HepG2 (cell line): ENCODE data around the gene GPR89A. TPM values are rescaled to one million over a fixed set of nuclear protein-coding genes. Genes with fewer than 3 reads are reported as not detected.
A peak's percentile ranks its signal among the peaks of the same experiment; 100 is the strongest.

Source experiments
- ARID5B ChIP-seq: IDR thresholded peaks from 2 replicates; pipeline ENCODE4 v1.4.0; 2020; ENCODE audit warnings: mild to moderate bottlenecking, missing genetic modification reagents
- ESRRA ChIP-seq: sonication (generic); formaldehyde crosslinking; IDR thresholded peaks from 2 replicates; pipeline ENCODE4 v1.5.1; 2020; ENCODE audit warnings: mild to moderate bottlenecking, low read depth, missing genetic modification reagents
- FOXP1 ChIP-seq, 2 experiments: fragments of 450-650 bp in 1 of 2; IDR thresholded peaks; 2 replicates each; pipeline ENCODE4 v1.6.1; 2017 to 2018; ENCODE audit warnings: antibody characterized with exemption in 1 of 2
- HNF4A ChIP-seq: sonication (generic); formaldehyde crosslinking; IDR thresholded peaks from 2 replicates; pipeline ENCODE4 v1.4.0; 2020; ENCODE audit warnings: missing genetic modification reagents
- NR1H2 ChIP-seq: sonication (generic); formaldehyde crosslinking; IDR thresholded peaks from 2 replicates; pipeline ENCODE4 v1.8.1; 2022; ENCODE audit warnings: low read depth, missing genetic modification reagents, borderline replicate concordance
- PAWR ChIP-seq: sonication (generic); formaldehyde crosslinking; IDR thresholded peaks from 2 replicates; pipeline ENCODE4 v1.4.0; 2020; ENCODE audit warnings: missing genetic modification reagents, mild to moderate bottlenecking, borderline replicate concordance
- POLR2A ChIP-seq, 2 experiments: IDR thresholded peaks; 2 replicates each; pipeline ENCODE4 v1.6.1; 2011; ENCODE audit warnings: low read depth in 2 of 2, low read length in 2 of 2, mild to moderate bottlenecking in 1 of 2, moderate library complexity in 1 of 2; ENCODE audit not compliant: insufficient read depth in 1 of 2
- RFXAP ChIP-seq: sonication (generic); formaldehyde crosslinking; IDR thresholded peaks from 2 replicates; pipeline ENCODE4 v1.4.0; 2020; ENCODE audit warnings: missing genetic modification reagents, borderline replicate concordance
- SIX1 ChIP-seq: sonication (generic); formaldehyde crosslinking; IDR thresholded peaks from 2 replicates; pipeline ENCODE4 v1.4.0; 2020; ENCODE audit warnings: missing genetic modification reagents, borderline replicate concordance
- STAG1 ChIP-seq: sonication (generic); formaldehyde crosslinking; IDR thresholded peaks from 2 replicates; pipeline ENCODE4 v1.4.0; 2020; ENCODE audit warnings: missing genetic modification reagents
- ZGPAT ChIP-seq: IDR thresholded peaks from 2 replicates; pipeline ENCODE4 v1.6.1; 2016; ENCODE audit warnings: mild to moderate bottlenecking
- ZKSCAN8 ChIP-seq: IDR thresholded peaks from 2 replicates; pipeline ENCODE4 v1.6.1; 2016; ENCODE audit warnings: borderline replicate concordance, missing genetic modification reagents, missing compliant biosample characterization
- ZMAT5 ChIP-seq: sonication (generic); formaldehyde crosslinking; IDR thresholded peaks from 2 replicates; pipeline ENCODE4 v1.5.0; 2020; ENCODE audit warnings: mild to moderate bottlenecking, low read depth, missing genetic modification reagents, borderline replicate concordance
- ZNF180 ChIP-seq: sonication (generic); formaldehyde crosslinking; IDR thresholded peaks from 2 replicates; pipeline ENCODE4 v1.4.0; 2020; ENCODE audit warnings: low read depth, missing genetic modification reagents, borderline replicate concordance
- ZNF367 ChIP-seq: sonication (generic); formaldehyde crosslinking; IDR thresholded peaks from 2 replicates; pipeline ENCODE4 v1.4.0; 2020; ENCODE audit warnings: missing genetic modification reagents, borderline replicate concordance
- ZNF512B ChIP-seq: sonication (generic); formaldehyde crosslinking; IDR thresholded peaks from 2 replicates; pipeline ENCODE4 v1.5.1; 2020; ENCODE audit warnings: missing genetic modification reagents, mild to moderate bottlenecking, borderline replicate concordance
- ZNF616 ChIP-seq: sonication (generic); formaldehyde crosslinking; IDR thresholded peaks from 2 replicates; pipeline ENCODE4 v1.5.0; 2020; ENCODE audit warnings: low read depth, mild to moderate bottlenecking, missing genetic modification reagents
- ZNF780A ChIP-seq: sonication (generic); formaldehyde crosslinking; IDR thresholded peaks from 2 replicates; pipeline ENCODE4 v1.8.0; 2022; ENCODE audit warnings: mild to moderate bottlenecking, missing genetic modification reagents, moderate library complexity
- ZNF83 ChIP-seq: sonication (generic); formaldehyde crosslinking; IDR thresholded peaks from 2 replicates; pipeline ENCODE4 v1.4.0; 2020; ENCODE audit warnings: missing genetic modification reagents, mild to moderate bottlenecking, borderline replicate concordance
- polyA plus RNA-seq, 8 experiments: library from polyadenylated mRNA; depleted of rRNA in 3 of 8; stranded (reverse) in 7 of 8; unstranded in 1 of 8; fragments of >200 nt; fragmentation: Illumina TruSeq in 4 of 8; extraction: Trizol in 4 of 8; gene quantifications; 2 replicates each; pipeline versions ENCODE4 v1.2.1 to v1.2.3, GENCODE V29; 2011 to 2016; ENCODE audit warnings: low read depth in 4 of 8, missing spikeins in 1 of 8, mixed read lengths in 1 of 8; ENCODE audit not compliant: insufficient read depth in 1 of 8
- total RNA-seq, 5 experiments: library from RNA; depleted of rRNA; stranded (reverse); fragments of >200 nt; fragmentation: Illumina TruSeq; extraction: Trizol; gene quantifications; 2 replicates each; pipeline ENCODE4 v1.2.3, GENCODE V29; 2016; ENCODE audit warnings: low read depth in 1 of 5
- TF ChIP-seq, protein P1 (sequence below): sonication (generic); formaldehyde crosslinking; IDR thresholded peaks from 2 replicates; pipeline ENCODE4 v1.5.1; 2020; ENCODE audit warnings: missing genetic modification reagents, mild to moderate bottlenecking, borderline replicate concordance

The GPR89A gene
- total and polyA plus RNA-seq, 2 of the 13 experiments (the other 11 are each of a cell fraction or from before 2014, with no cell fraction given) = 23.4 to 32.6 TPM

- TF ChIP-seq SIX1 (CRISPR knock-in tag) = 0 out of 2 replicates have a peak, but pooled peaks have one; percentile 11
- no peak for TF ChIP-seq ZNF616
- no peak for TF ChIP-seq ZNF780A (CRISPR knock-in tag)
- TF ChIP-seq ARID5B (CRISPR knock-in tag) = peak; percentile 91
- TF ChIP-seq, protein P1, sequence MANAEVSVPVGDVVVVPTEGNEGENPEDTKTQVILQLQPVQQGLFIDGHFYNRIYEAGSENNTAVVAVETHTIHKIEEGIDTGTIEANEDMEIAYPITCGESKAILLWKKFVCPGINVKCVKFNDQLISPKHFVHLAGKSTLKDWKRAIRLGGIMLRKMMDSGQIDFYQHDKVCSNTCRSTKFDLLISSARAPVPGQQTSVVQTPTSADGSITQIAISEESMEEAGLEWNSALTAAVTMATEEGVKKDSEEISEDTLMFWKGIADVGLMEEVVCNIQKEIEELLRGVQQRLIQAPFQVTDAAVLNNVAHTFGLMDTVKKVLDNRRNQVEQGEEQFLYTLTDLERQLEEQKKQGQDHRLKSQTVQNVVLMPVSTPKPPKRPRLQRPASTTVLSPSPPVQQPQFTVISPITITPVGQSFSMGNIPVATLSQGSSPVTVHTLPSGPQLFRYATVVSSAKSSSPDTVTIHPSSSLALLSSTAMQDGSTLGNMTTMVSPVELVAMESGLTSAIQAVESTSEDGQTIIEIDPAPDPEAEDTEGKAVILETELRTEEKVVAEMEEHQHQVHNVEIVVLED (CRISPR knock-in tag) = no peak; the same call in 1 of the 2 replicates
- TF ChIP-seq ESRRA (CRISPR knock-in tag) = no peak
- TF ChIP-seq ZNF180 = no peak
- TF ChIP-seq NR1H2 = no peak
- TF ChIP-seq ZNF512B (CRISPR knock-in tag) = no peak
- TF ChIP-seq PAWR (CRISPR knock-in tag) = no peak
- no peak for TF ChIP-seq ZMAT5 (CRISPR knock-in tag)
- TF ChIP-seq ZGPAT (CRISPR knock-in tag) = peak; percentile 31; the same call in 1 of the 2 replicates
- TF ChIP-seq POLR2A (IDR thresholded peaks at IDR 0.05; ENCODE audit: insufficient read depth in 1 of 2, low read depth in 2 of 2, low read length in 2 of 2) = peak in 1 of 2 experiments; percentile 41; a peak in 2 of 4 replicates
- no peak; the same call in 1 of the 2 replicates for TF ChIP-seq STAG1 (CRISPR knock-in tag)
- TF ChIP-seq ZNF83 (CRISPR knock-in tag) = no peak
- TF ChIP-seq ZKSCAN8 = peak; percentile 49; the same call in 1 of the 2 replicates
- TF ChIP-seq FOXP1 (IDR thresholded peaks at IDR 0.05) = no peak
- peak; percentile 58; the same call in 1 of the 2 replicates for TF ChIP-seq FOXP1 (CRISPR knock-in tag; IDR thresholded peaks at IDR 0.05)
- no peak for TF ChIP-seq ZNF367 (CRISPR knock-in tag)
- TF ChIP-seq RFXAP (CRISPR knock-in tag) = 0 out of 2 replicates have a peak, but pooled peaks have one; percentile 43
- peak; percentile 93 for TF ChIP-seq HNF4A (CRISPR knock-in tag)
Measured at GRCh38 chr1:145711213-145711651, 103.4 kb downstream of the GPR89A start (continued).
